Bronchial epithelial cell (primary cell): ENCODE measurements around the gene ITGB7. TPM values are rescaled to one million over a fixed set of nuclear protein-coding genes. Genes with fewer than 3 reads are reported as not detected.
A peak's percentile ranks its signal among the peaks of the same experiment; 100 is the strongest.

Experiments used
- DNase-seq: peaks from one replicate; pipeline ENCODE4 v3.0.0-alpha.2; 2010; ENCODE audit warnings: low read depth
- FAIRE-seq: peaks from 2 replicates; lab custom pipeline; 2011; peaks lifted over from hg19 to GRCh38; lab: Jason Lieb, UNC
- H3K27me3 ChIP-seq: 2 replicates; pipeline ENCODE4 v1.5.1; 2011; ENCODE audit warnings: low read length; ENCODE audit not compliant: control insufficient read depth, insufficient read depth
- H3K36me3 ChIP-seq: 2 replicates; pipeline ENCODE4 v1.5.1; 2011; ENCODE audit warnings: low read length; ENCODE audit not compliant: control insufficient read depth, insufficient read depth
- H3K4me3 ChIP-seq: 2 replicates; pipeline ENCODE4 v1.5.1; 2011; ENCODE audit warnings: mild to moderate bottlenecking, low read depth, low read length, control low read depth
- CTCF ChIP-seq: IDR thresholded peaks from 2 replicates; pipeline ENCODE4 v1.5.1; 2011; ENCODE audit warnings: mild to moderate bottlenecking, moderate library complexity, low read length, control low read depth, inconsistent platforms; ENCODE audit not compliant: insufficient read depth, severe bottlenecking
- total RNA-seq: library from RNA; depleted of rRNA; stranded (reverse); fragments of >200 nt; gene quantifications from 2 replicates; pipeline ENCODE4 v1.2.1, GENCODE V29; 2014

The ITGB7 gene
- total RNA-seq, 1 donor from 2014 or later: 8.4 TPM

DNA sequence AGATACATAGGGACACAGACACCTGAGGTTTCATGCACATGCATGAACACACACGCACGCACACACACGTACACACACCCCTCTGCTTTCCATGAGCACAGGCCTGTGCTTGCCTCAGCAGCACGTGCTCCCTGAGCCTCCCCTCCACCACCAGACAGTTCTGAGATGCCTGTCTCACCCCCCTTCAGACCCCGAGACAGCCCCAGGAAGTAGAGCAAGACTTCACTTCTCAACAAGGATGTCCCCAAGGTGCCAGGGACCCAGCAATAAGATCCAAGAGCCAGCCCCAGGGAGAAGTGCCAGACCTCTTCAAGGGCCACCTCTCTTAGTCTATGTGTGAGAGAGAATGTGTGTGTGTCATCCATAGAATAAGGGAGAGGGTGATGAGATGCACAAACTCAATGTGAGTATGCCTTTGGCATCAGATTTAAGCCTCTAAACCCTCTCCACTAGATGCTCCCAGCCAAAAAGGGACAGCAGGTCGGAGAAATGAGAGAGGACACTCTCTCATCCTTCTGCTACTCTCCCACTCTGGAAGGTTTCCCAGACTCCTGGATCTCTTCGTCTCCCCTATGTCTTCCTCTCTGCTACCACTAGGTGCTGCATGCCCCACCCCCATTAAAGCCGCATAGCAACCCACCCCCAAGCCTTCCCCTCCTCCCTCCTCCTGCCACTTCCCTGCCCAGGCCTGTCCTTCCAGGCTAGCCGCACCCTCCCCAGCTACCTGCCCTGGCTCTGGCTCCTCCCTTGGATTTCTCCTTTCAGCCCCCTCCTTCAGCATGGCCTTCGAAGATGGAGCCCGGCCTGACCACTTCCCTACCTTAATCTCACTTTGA lies 17.2 kb upstream of the ITGB7 start:
- H3K4me3 ChIP-seq: no peak overlapping the region
- DNase-seq (peak; percentile 78), FAIRE-seq (no peak)
- peaks cover 18% of the 10 kb centered on the region for H3K36me3 ChIP-seq
- no peaks in the 10 kb centered on the region for H3K27me3 ChIP-seq
- peak; percentile 59 for TF ChIP-seq CTCF

GRCh38 chr12:53223389-53224060 lies 16.5 kb upstream of the ITGB7 start:
- FAIRE-seq (no peak), DNase-seq (no peak)
- no peaks in the 10 kb centered on the region for H3K27me3 ChIP-seq
- no peak overlapping the region for H3K4me3 ChIP-seq
- peaks cover 15% of the 10 kb centered on the region for H3K36me3 ChIP-seq
- no peak for TF ChIP-seq CTCF

DNA sequence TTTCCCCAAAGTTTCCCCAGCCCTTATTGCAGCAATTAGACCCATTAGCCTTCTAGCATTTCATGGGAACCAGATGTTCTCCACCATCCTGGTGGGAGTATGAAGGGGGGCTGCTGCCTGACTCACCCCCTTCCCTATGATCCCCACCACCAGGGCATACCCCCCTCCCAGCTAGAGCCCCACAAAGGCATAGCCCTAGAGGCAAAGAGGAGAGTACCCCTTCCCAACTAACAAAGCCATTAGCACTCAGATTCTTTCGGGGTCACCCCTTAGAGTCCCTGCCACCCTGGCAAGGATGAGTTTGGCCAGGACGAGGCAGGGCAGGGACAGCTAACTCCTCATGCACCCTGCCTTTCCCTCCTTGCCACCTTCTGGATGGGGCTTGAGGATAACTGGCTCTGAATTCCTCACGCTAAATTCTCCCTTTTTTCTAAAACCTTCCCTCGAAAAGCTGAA lies 15.8 kb upstream of the ITGB7 start:
- peaks cover 18% of the 10 kb centered on the region for H3K36me3 ChIP-seq
- no peak for DNase-seq
- FAIRE-seq: no peak
- no peak overlapping the region for H3K4me3 ChIP-seq
- TF ChIP-seq CTCF: no peak
- H3K27me3 ChIP-seq: no peaks in the 10 kb centered on the region

- FAIRE-seq: no peak
- H3K4me3 ChIP-seq: peak overlapping the region; percentile 5
- DNase-seq: no peak
- no peaks in the 10 kb centered on the region for H3K27me3 ChIP-seq
- no peak for TF ChIP-seq CTCF
- peaks cover 17% of the 10 kb centered on the region for H3K36me3 ChIP-seq
These were observed 15.2 kb upstream of the ITGB7 start for GRCh38 chr12:53222170-53222721.

DNA sequence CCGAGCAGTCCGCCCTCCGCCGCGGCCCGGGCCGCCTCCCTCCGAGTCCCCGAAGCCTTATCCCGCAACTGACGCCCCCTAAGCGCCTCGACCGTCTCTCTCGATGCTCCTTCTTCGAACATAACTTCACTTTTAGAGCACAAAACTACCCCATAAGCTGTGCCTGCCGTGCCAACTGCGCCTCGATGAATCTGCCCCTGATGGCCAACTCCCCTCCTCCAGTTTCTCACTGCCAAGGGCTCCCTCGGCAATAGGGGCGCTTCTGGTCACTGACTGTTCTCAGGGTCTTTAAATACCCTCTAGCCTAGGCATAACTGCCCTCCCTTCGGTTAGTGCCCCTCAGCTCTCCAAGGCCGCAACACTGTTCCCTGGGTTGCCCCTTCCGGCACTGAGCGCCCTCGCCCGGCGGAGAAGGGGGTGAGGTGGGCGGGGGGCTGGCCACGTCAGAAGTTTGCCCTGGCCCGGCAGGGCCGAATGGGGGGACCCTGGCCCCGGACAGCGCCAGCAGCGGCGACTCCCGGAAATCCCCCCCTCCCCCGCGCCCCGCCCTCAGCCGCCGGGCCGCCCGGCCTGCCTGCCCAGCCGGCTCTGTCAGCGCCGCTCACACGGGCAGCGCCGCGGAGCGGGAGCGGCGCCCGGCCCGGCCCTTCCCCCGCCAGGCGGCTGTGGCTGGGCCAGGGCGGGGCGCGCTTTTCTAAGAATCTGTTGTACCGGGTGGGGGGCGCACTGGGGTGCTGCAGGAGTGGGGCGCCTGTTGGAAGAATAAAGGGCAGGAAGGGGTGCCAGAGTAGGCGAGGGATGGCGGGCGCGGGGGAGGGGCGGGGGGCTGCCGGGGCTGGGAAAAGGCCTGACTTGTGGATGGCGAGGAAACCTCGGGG lies 14.4 kb upstream of the ITGB7 start:
- H3K36me3 ChIP-seq: peaks cover 16% of the 10 kb centered on the region
- peak overlapping the region; percentile 50 for H3K4me3 ChIP-seq
- TF ChIP-seq CTCF: peak; percentile 4
- no peak for DNase-seq
- no peak for FAIRE-seq
- H3K27me3 ChIP-seq: no peaks in the 10 kb centered on the region
